Keratinocyte (primary cell): ENCODE measurements around the gene VIT. TPM values are rescaled to one million over a fixed set of nuclear protein-coding genes. Genes with fewer than 3 reads are reported as not detected.

ENCODE experiments used
- DNase-seq: peaks from one replicate; pipeline ENCODE4 v3.0.0-alpha.2; 2011; ENCODE audit warnings: low read depth, missing footprints, low spot score
- FAIRE-seq: peaks from 2 replicates; lab custom pipeline; 2011; peaks lifted over from hg19 to GRCh38; lab: Jason Lieb, UNC
- H2AFZ ChIP-seq: 2 replicates; pipeline ENCODE4 v1.6.0; 2012; ENCODE audit warnings: low read length, control low read depth, inconsistent platforms; ENCODE audit not compliant: control insufficient read depth
- H3K27ac ChIP-seq: 2 replicates; pipeline ENCODE4 v1.5.1; 2011; ENCODE audit warnings: low read length; ENCODE audit not compliant: control insufficient read depth, insufficient read depth
- H3K27me3 ChIP-seq: 3 replicates; pipeline ENCODE4 v1.6.0; 2011; ENCODE audit warnings: low read length; ENCODE audit not compliant: control insufficient read depth, insufficient read depth; ENCODE audit errors: extremely low read depth
- H3K36me3 ChIP-seq, 2 experiments: 2 replicates in 1 of 2; 3 replicates in 1 of 2; pipeline ENCODE4 v1.5.1; 2011; ENCODE audit warnings: low read length in 2 of 2, mild to moderate bottlenecking in 1 of 2; ENCODE audit not compliant: control insufficient read depth in 2 of 2, insufficient read depth in 2 of 2; ENCODE audit errors: extremely low read depth in 1 of 2
- H3K4me1 ChIP-seq: 3 replicates; pipeline ENCODE4 v1.5.1; 2011; ENCODE audit warnings: low read length; ENCODE audit not compliant: control insufficient read depth, insufficient read depth; ENCODE audit errors: extremely low read depth
- H3K4me2 ChIP-seq: 3 replicates; pipeline ENCODE4 v1.6.0; 2011; ENCODE audit warnings: low read depth, low read length; ENCODE audit not compliant: control insufficient read depth, insufficient read depth; ENCODE audit errors: extremely low read depth
- H3K4me3 ChIP-seq, 3 experiments: fragments of 200-600 bp in 1 of 3; sonication (generic) in 1 of 3; 2 replicates in 2 of 3; 3 replicates in 1 of 3; pipeline ENCODE4 v1.5.1; 2011 to 2016; ENCODE audit warnings: low read length in 3 of 3, mild to moderate bottlenecking in 3 of 3, control low read depth in 2 of 3, inconsistent platforms in 1 of 3, low read depth in 1 of 3, mixed read lengths in 1 of 3, mixed run types in 1 of 3, moderate library complexity in 1 of 3; ENCODE audit not compliant: control insufficient read depth in 2 of 3, insufficient read depth in 2 of 3; ENCODE audit errors: extremely low read depth in 1 of 3
- H3K79me2 ChIP-seq: 2 replicates; pipeline ENCODE4 v1.6.0; 2012; ENCODE audit warnings: low read length; ENCODE audit not compliant: control insufficient read depth, insufficient read depth
- H3K9ac ChIP-seq: 3 replicates; pipeline ENCODE4 v1.6.0; 2011; ENCODE audit warnings: low read length; ENCODE audit not compliant: control insufficient read depth, insufficient read depth; ENCODE audit errors: extremely low read depth
- H3K9me1 ChIP-seq: 3 replicates; pipeline ENCODE4 v1.6.0; 2011; ENCODE audit warnings: low read length; ENCODE audit not compliant: control insufficient read depth, insufficient read depth; ENCODE audit errors: extremely low read depth
- H3K9me3 ChIP-seq: 2 replicates; pipeline ENCODE4 v1.5.1; 2012; ENCODE audit warnings: low read depth, low read length; ENCODE audit not compliant: control insufficient read depth
- H4K20me1 ChIP-seq: 3 replicates; pipeline ENCODE4 v1.6.0; 2011; ENCODE audit warnings: low read length; ENCODE audit not compliant: control insufficient read depth, insufficient read depth; ENCODE audit errors: extremely low read depth
- CTCF ChIP-seq, 3 experiments: IDR thresholded peaks in 1 of 3; conservative IDR thresholded peaks in 1 of 3; optimal IDR thresholded peaks in 1 of 3; 2 replicates in 2 of 3; 3 replicates in 1 of 3; pipeline versions ENCODE3 to v1.5.1; 2011; ENCODE audit warnings: low read length in 3 of 3, mild to moderate bottlenecking in 3 of 3, moderate library complexity in 2 of 3, control low read depth in 1 of 3, inconsistent platforms in 1 of 3; ENCODE audit not compliant: insufficient read depth in 2 of 3; ENCODE audit errors: extremely low read depth in 1 of 3
- EZH2 ChIP-seq: IDR thresholded peaks from one replicate; pipeline ENCODE4 v1.6.1; 2012; ENCODE audit warnings: inconsistent platforms, mild to moderate bottlenecking, low read length, moderate library complexity
- dilution Hi-C: fragments of 300-500 bp; cut with MboI; formaldehyde crosslinking; loops from one replicate; pipeline ENCODE4 v1.7.0; 2020; ENCODE audit warnings: low sequenced_read_pairs; ENCODE audit not compliant: extremely low pct_ligation_motif_present
- polyA plus RNA-seq, 5 experiments: library from polyadenylated mRNA; depleted of rRNA in 3 of 5; stranded (reverse) in 3 of 5; stranded (forward) in 1 of 5; unstranded in 1 of 5; fragments of >200 nt; gene quantifications; 1 replicate in 1 of 5; 2 replicates in 3 of 5; 3 replicates in 1 of 5; pipeline versions ENCODE4 v1.2.1 to v1.2.3, GENCODE V29; 2011 to 2012; ENCODE audit warnings: missing spikeins in 2 of 5, low read depth in 1 of 5, low replicate concordance in 1 of 5

The VIT gene
- polyA plus RNA-seq, 1 donor (not counting 4 experiments of a cell fraction or from before 2014, with no cell fraction given): 0.79 TPM

- TF ChIP-seq EZH2 (no peak), CTCF (optimal IDR thresholded peaks at IDR 0.05 in 1 of 3, IDR thresholded peaks at IDR 0.05 in 1 of 3, conservative IDR thresholded peaks at IDR 0.05 in 1 of 3; ENCODE audit: extremely low read depth in 1 of 3, insufficient read depth in 2 of 3, low read length in 3 of 3) (no peak)
- H3K4me2 ChIP-seq: no peak overlapping the region
- dilution Hi-C loops: no loop called here
- H3K9ac ChIP-seq: no peak overlapping the region
- peaks cover 9% of the 10 kb centered on the region for H3K4me1 ChIP-seq
- H3K9me3 ChIP-seq: no peaks in the 10 kb centered on the region
- no peak overlapping the region for H3K27ac ChIP-seq
- H3K9me1 ChIP-seq: no peaks in the 10 kb centered on the region
- H4K20me1 ChIP-seq: no peaks in the 10 kb centered on the region
- no peak overlapping the region for H2AFZ ChIP-seq
- H3K36me3 ChIP-seq: peaks cover 5 to 11% of the 10 kb centered on the region in 2 experiments
- H3K27me3 ChIP-seq: no peaks in the 10 kb centered on the region
- no peak overlapping the region for H3K4me3 ChIP-seq
- FAIRE-seq: no peak
- no peak for DNase-seq
- H3K79me2 ChIP-seq: no peaks in the 10 kb centered on the region
Measured at GRCh38 chr2:36855429-36855828, 158.9 kb downstream of the VIT start.

GRCh38 chr2:36857713-36858112, 161.2 kb downstream of the VIT start:
- no peaks in the 10 kb centered on the region for H3K9me1 ChIP-seq
- FAIRE-seq: no peak

More at GRCh38 chr2:36857713-36858112, 161.2 kb downstream of the VIT start:
- no peak overlapping the region for H3K4me3 ChIP-seq
- no peak for TF ChIP-seq CTCF (optimal IDR thresholded peaks at IDR 0.05 in 1 of 3, IDR thresholded peaks at IDR 0.05 in 1 of 3, conservative IDR thresholded peaks at IDR 0.05 in 1 of 3; ENCODE audit: extremely low read depth in 1 of 3, insufficient read depth in 2 of 3, low read length in 3 of 3)
- TF ChIP-seq EZH2: no peak
- peaks cover 5 to 11% of the 10 kb centered on the region in 2 experiments for H3K36me3 ChIP-seq
- peaks cover 9% of the 10 kb centered on the region for H3K4me1 ChIP-seq
- H3K9me3 ChIP-seq: no peaks in the 10 kb centered on the region
- H4K20me1 ChIP-seq: no peaks in the 10 kb centered on the region
- H2AFZ ChIP-seq: no peak overlapping the region
- H3K27me3 ChIP-seq: no peaks in the 10 kb centered on the region
- dilution Hi-C loops: no loop called here
- H3K79me2 ChIP-seq: no peaks in the 10 kb centered on the region
- no peak overlapping the region for H3K27ac ChIP-seq
- H3K9ac ChIP-seq: no peak overlapping the region
- DNase-seq: no peak
- no peak overlapping the region for H3K4me2 ChIP-seq
